K562 (cell line): ENCODE measurements around the gene CREB3L2. TPM values are rescaled to one million over a fixed set of nuclear protein-coding genes. Genes with fewer than 3 reads are reported as not detected.

Experiments used
- ATAC-seq: fragments of 200-7000 bp; cut with Tn5 transposase; 3 replicates; pipeline ENCODE4 v1.9.1; 2020; ENCODE audit warnings: moderate library complexity
- BruUV-seq: library from RNA; stranded (reverse); fragments of 400-500 nt; replicated peaks from 2 replicates; lab custom pipeline; 2021; lab: Mats Ljungman, UMichigan
- CTCF ChIA-PET: fragments of 300-600 bp; formaldehyde crosslinking; extraction: SDS; loops from one replicate; lab custom pipeline; 2021; ENCODE audit warnings: low intra/inter-chr PET ratio; lab: Yijun Ruan, JAX
- POLR2A ChIA-PET: fragments of 300-600, 350-650 bp; sonication (Branson Sonifier 250); formaldehyde crosslinking; extraction: SDS; loops from one replicate; lab custom pipeline; 2021; ENCODE audit warnings: antibody characterized with exemption, inconsistent platforms; lab: Yijun Ruan, JAX
- DNase-seq, 4 experiments: peaks; one replicate each; pipeline versions ENCODE4 v3.0.0 to v3.0.0-alpha.2; 2011 to 2018; ENCODE audit warnings: low spot score in 3 of 4, mixed read lengths in 3 of 4; ENCODE audit errors: extremely low read depth in 1 of 4
- FAIRE-seq: peaks from 2 replicates; lab custom pipeline; 2011; peaks lifted over from hg19 to GRCh38; lab: Jason Lieb, UNC
- H2AFZ ChIP-seq: 2 replicates; pipeline ENCODE4 v1.6.0; 2011; ENCODE audit warnings: low read depth, low read length, control low read depth, inconsistent platforms
- H3K27ac ChIP-seq: fragments of 200-600 bp; 3 replicates; pipeline ENCODE4 v1.8.0; 2011; ENCODE audit warnings: low read depth, mild to moderate bottlenecking, control low read depth, inconsistent platforms, low read length, moderate library complexity, mixed read lengths; ENCODE audit errors: extremely low read depth
- H3K27me3 ChIP-seq, 2 experiments: fragments of 300-600 bp in 1 of 2; 2 replicates in 1 of 2; 3 replicates in 1 of 2; pipeline versions ENCODE4 v1.6.0 to v1.8.0; 2011; ENCODE audit warnings: inconsistent platforms in 2 of 2, low read length in 2 of 2, mild to moderate bottlenecking in 1 of 2, mixed read lengths in 1 of 2, moderate library complexity in 1 of 2; ENCODE audit not compliant: control insufficient read depth in 2 of 2, insufficient read depth in 2 of 2
- H3K36me3 ChIP-seq: fragments of 300-600 bp; 3 replicates; pipeline ENCODE4 v1.8.0; 2011; ENCODE audit warnings: mild to moderate bottlenecking, low read length, inconsistent platforms; ENCODE audit not compliant: control insufficient read depth, insufficient read depth
- H3K4me1 ChIP-seq, 2 experiments: fragments of 200-600 bp in 1 of 2; replicated peaks in 1 of 2; 2 replicates in 1 of 2; 3 replicates in 1 of 2; pipeline versions ENCODE4 v1.5.1 to v1.8.0; 2011; ENCODE audit warnings: inconsistent platforms in 2 of 2, low read length in 2 of 2, mild to moderate bottlenecking in 1 of 2, mixed read lengths in 1 of 2, moderate library complexity in 1 of 2; ENCODE audit not compliant: control insufficient read depth in 2 of 2, insufficient read depth in 2 of 2
- H3K4me2 ChIP-seq: 2 replicates; pipeline ENCODE4 v1.6.1; 2011; ENCODE audit warnings: low read length, control low read depth, inconsistent platforms, mixed read lengths; ENCODE audit not compliant: insufficient read depth
- H3K4me3 ChIP-seq: fragments of 200-600 bp; sonication (generic), shearing (Covaris generic); 2 replicates; pipeline ENCODE4 v1.5.1; 2016; ENCODE audit warnings: control low read depth, inconsistent platforms
- H3K79me2 ChIP-seq: fragments of 200-600 bp; 3 replicates; pipeline ENCODE4 v1.8.0; 2011; ENCODE audit warnings: low read length, inconsistent platforms; ENCODE audit not compliant: control insufficient read depth, insufficient read depth
- H3K9ac ChIP-seq, 2 experiments: 2 replicates each; pipeline versions ENCODE4 v1.6.0 to v1.6.1; 2011; ENCODE audit warnings: low read depth in 2 of 2, low read length in 2 of 2, control low read depth in 1 of 2, inconsistent platforms in 1 of 2, mild to moderate bottlenecking in 1 of 2, mixed read lengths in 1 of 2; ENCODE audit not compliant: insufficient read depth in 1 of 2
- H3K9me1 ChIP-seq: one replicate; pipeline ENCODE4 v1.6.0; 2011; ENCODE audit warnings: inconsistent platforms, mild to moderate bottlenecking, low read length, moderate library complexity; ENCODE audit not compliant: control insufficient read depth, insufficient read depth
- H3K9me3 ChIP-seq: replicated peaks from 2 replicates; pipeline ENCODE4 v1.5.1; 2011; ENCODE audit warnings: low read depth, low read length, inconsistent platforms; ENCODE audit not compliant: control insufficient read depth, insufficient read depth
- H4K20me1 ChIP-seq: replicated peaks from 2 replicates; pipeline ENCODE4 v1.6.1; 2011; ENCODE audit warnings: low read length, inconsistent platforms, mixed read lengths; ENCODE audit not compliant: control insufficient read depth, insufficient read depth
- HDAC6 ChIP-seq: IDR thresholded peaks from 2 replicates; pipeline ENCODE4 v1.6.1; 2012; ENCODE audit warnings: low read depth, mild to moderate bottlenecking, control low read depth, inconsistent platforms, low read length, moderate library complexity
- KAT8 ChIP-seq: fragments of 450-650 bp; IDR thresholded peaks from 2 replicates; pipeline ENCODE4 v1.6.1; 2016; ENCODE audit warnings: low read depth, mild to moderate bottlenecking
- MLLT1 ChIP-seq, 2 experiments: fragments of 450-650 bp; IDR thresholded peaks; 2 replicates each; pipeline ENCODE4 v1.6.1; 2016
- NCOR1 ChIP-seq: fragments of 450-650 bp; IDR thresholded peaks from 2 replicates; pipeline ENCODE4 v1.6.1; 2016; ENCODE audit warnings: mild to moderate bottlenecking, moderate library complexity
- POLR2A ChIP-seq: fragments of 450-650 bp; conservative IDR thresholded peaks from 2 replicates; pipeline ENCODE4 v1.6.1; 2016
- TBP ChIP-seq: optimal IDR thresholded peaks from 2 replicates; pipeline ENCODE3; 2011; ENCODE audit warnings: low read depth, low read length, improper control_type of control experiment
- ZBTB17 ChIP-seq: fragments of 450-650 bp; formaldehyde crosslinking; IDR thresholded peaks from 2 replicates; pipeline ENCODE4 v1.4.0; 2020; ENCODE audit warnings: mild to moderate bottlenecking
- ZNF165 ChIP-seq: fragments of 250-450 bp; sonication (Bioruptor Pico); IDR thresholded peaks from 2 replicates; pipeline ENCODE4 v1.4.0; 2020; ENCODE audit warnings: borderline replicate concordance
- ZNF280B ChIP-seq: fragments of 250-450 bp; sonication (Bioruptor Pico); IDR thresholded peaks from 2 replicates; pipeline ENCODE4 v1.5.1; 2021; ENCODE audit warnings: mild to moderate bottlenecking
- WGBS: fragments of 100-300 bp; shearing (Covaris generic); methylation state at CpG from one replicate; pipeline ENCODE4 v1.1.6; 2016; ENCODE audit warnings: low coverage, mixed read lengths; ENCODE audit not compliant: insufficient coverage; ENCODE audit errors: missing lambda C conversion rate; 5-methylcytosine and 5-hydroxymethylcytosine counted together
- in situ Hi-C: fragments of 300-500 bp; cut with MboI; formaldehyde crosslinking; loops from 4 replicates; pipeline ENCODE4 v1.15.0; 2018; ENCODE audit warnings: inconsistent platforms, mixed read lengths
- intact Hi-C: fragments of 100-400 bp; cut with micrococcal nuclease; formaldehyde crosslinking; loops from 2 replicates; pipeline ENCODE4 v1.14.2; 2022
- polyA plus RNA-seq, 8 experiments: library from polyadenylated mRNA; depleted of rRNA in 4 of 8; stranded (reverse) in 5 of 8; unstranded in 3 of 8; fragments of >200 nt; fragmentation: Nextera tagmentation in 2 of 8; fragmentation: Illumina TruSeq in 1 of 8; extraction: Ambion mirVana in 2 of 8; extraction: Trizol in 1 of 8; gene quantifications; 2 replicates each; pipeline versions ENCODE4 v1.2.1 to v1.2.3, GENCODE V29; 2011 to 2014; ENCODE audit warnings: inconsistent platforms in 1 of 8, missing spikeins in 1 of 8
- total RNA-seq, 7 experiments: library from RNA; depleted of rRNA in 6 of 7; stranded (reverse); fragments of >200 nt in 6 of 7; fragmentation: Illumina TruSeq in 2 of 7; extraction: Trizol in 2 of 7; gene quantifications; 2 replicates each; pipeline versions ENCODE4 v1.2.1 to v1.2.3, GENCODE V29; 2011 to 2021; ENCODE audit warnings: low replicate concordance in 1 of 7

CREB3L2 gene
- total and polyA plus RNA-seq, 9 of the 15 experiments (the other 6 are each of a cell fraction or from before 2014, with no cell fraction given), result 7.1 to 45.6 (median 15.8) TPM

GRCh38 chr7:137871170-137871915 lies 130.5 kb downstream of the CREB3L2 start:
- Histone ChIP-seq H3K4me3 (no peak overlapping the region), H3K9ac (no peak overlapping the region), H3K9me3 (no peaks in the 10 kb centered on the region; the same call in 1 of the 2 replicates), H3K4me1 (no peaks in the 10 kb centered on the region), H3K4me2 (no peak overlapping the region), H3K79me2 (no peaks in the 10 kb centered on the region), H4K20me1 (no peaks in the 10 kb centered on the region), H3K27ac (no peak overlapping the region), H3K27me3 (no peaks in the 10 kb centered on the region), H3K9me1 (no peaks in the 10 kb centered on the region), H2AFZ (no peak overlapping the region), H3K36me3 (peaks cover 21% of the 10 kb centered on the region; the same call in 2 of the 3 replicates)
- no TSS peak for BruUV-seq
- ATAC-seq (peak; percentile 51), FAIRE-seq (no peak), DNase-seq (no peak)
- ChIA-PET POLR2A (interaction anchor here (1.2 kb wide), 1 partner anchor 10 kb away, joined by 4 read pairs; no protein-coding TSS in a partner anchor), CTCF (no interaction called here)
- WGBS, result 60% methylated on average over 7 of the region's 7 CpGs
- in situ Hi-C loops, result no loop called here
- intact Hi-C loops, result no loop called here
- TF ChIP-seq POLR2A (0 out of 2 replicates have a peak, but pooled peaks have one; percentile 24), TBP (no peak), MLLT1 (IDR thresholded peaks at IDR 0.05) (peak in 1 of 2 experiments; percentile 84; a peak in 2 of 4 replicates), KAT8 (no peak), ZNF165 (CRISPR knock-in tag) (no peak), NCOR1 (no peak), ZNF280B (CRISPR knock-in tag) (no peak), HDAC6 (0 out of 2 replicates have a peak, but pooled peaks have one; percentile 23), ZBTB17 (CRISPR knock-in tag) (peak; percentile 67; the same call in 1 of the 2 replicates)
